Measurements from ENCODE around the gene SLC25A48.
"Not testable (repeated sequence)": the region's sequence is repeated elsewhere in the genome, so short reads cannot be mapped to it uniquely, and the experiment has no call there.

The SLC25A48 gene

DNA sequence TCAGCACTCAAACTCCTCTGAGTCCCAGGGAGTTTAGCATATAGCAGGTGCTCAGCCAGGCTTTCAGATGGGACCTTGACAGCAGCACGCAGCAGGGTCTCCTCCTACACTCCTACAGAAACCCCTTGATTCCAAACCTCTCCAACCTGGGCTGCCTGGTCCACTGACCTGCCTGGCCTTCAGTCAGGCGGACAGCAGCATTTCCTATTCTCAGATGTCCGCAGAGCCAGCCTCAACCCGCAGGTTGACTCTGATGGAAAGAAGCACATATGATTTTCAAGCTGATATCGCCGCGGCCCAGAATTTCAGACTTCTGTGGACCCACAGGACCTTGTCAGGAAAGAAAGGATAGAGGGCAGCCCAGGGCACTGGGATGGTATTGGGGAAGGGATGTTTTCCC is 5.3 kb upstream of the SLC25A48 start:
- FAIRE-seq (no peak), DNase-seq (ENCODE audit: insufficient read length, low spot score) (no peak)

- DNase-seq (ENCODE audit: insufficient read length, low spot score) (peak; percentile 53), FAIRE-seq (no peak)
Measured at GRCh38 chr5:135829681-135830383, 4.6 kb upstream of the SLC25A48 start.

DNA sequence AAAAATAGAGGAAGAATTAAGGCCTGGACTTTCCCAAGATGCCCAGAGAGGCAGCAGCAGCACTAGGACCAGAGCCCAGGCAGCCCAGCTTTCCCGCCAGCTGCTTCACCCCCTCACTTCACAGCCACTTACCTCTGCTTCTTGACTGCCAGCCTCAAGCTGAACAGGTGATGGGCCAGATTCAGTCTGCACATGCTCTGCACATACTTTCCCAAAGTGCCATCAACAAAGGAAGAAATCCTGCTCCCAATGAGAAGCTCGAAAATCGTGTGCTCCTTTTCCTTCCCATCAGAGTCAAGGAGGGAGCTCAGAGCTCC is 4.1 kb upstream of the SLC25A48 start:
- no peak for DNase-seq (ENCODE audit: insufficient read length, low spot score)
- FAIRE-seq: no peak

- DNase-seq (ENCODE audit: insufficient read length, low spot score) (no peak), FAIRE-seq (no peak)
Measured at GRCh38 chr5:135830876-135831275, 3.6 kb upstream of the SLC25A48 start.

GRCh38 chr5:135831439-135831838 is 3.0 kb upstream of the SLC25A48 start:
- DNase-seq (ENCODE audit: insufficient read length, low spot score): no peak
- no peak for FAIRE-seq

- no peak for FAIRE-seq
- DNase-seq (ENCODE audit: insufficient read length, low spot score): no peak
Measured at GRCh38 chr5:135831851-135832555, 2.5 kb upstream of the SLC25A48 start.

- no peak for FAIRE-seq
Measured at GRCh38 chr5:135832941-135833920, 1.2 kb upstream of the SLC25A48 start.

DNA sequence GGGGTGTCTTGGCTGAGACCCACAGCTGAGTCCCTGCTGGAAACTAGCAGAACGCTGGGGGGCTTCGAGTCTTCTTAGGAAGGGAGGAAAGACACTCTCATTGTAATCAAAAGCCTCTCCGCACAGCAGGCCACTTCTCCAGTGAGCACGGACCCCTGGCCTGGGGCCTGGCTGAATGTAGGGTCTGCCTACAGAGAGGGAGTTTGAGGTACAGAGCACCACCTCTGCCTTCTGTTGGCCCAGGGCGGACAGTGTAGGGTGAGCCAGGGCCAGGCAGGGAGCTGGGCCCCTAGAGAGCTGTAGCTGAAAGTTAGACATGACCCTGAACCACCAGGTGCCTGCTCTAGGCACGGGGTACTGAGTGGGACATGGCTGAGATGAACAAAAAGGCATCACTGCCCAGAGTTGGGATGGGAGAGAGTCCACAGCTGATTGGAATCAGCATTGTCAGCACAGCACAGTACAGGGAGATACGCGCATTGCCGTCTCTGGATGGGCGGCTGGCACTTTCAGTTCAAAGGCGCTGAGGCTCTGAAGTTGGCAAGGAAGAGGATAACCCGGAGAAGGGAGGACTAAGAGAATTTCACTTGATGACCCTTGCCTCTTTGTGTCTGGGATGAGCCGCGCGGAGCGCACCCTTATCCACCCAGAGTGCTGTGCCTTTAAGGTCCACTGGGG is 363 bp upstream of the SLC25A48 start:
- DNase-seq (ENCODE audit: insufficient read length, low spot score): no peak
- peak; percentile 77 for FAIRE-seq

More at GRCh38 chr5:135832941-135833920, 1.2 kb upstream of the SLC25A48 start:
- DNase-seq (ENCODE audit: insufficient read length, low spot score): no peak

GRCh38 chr5:135835766-135836165 is 1.3 kb downstream of the SLC25A48 start:
- DNase-seq (ENCODE audit: insufficient read length, low spot score) (no peak), FAIRE-seq (no peak)

DNA sequence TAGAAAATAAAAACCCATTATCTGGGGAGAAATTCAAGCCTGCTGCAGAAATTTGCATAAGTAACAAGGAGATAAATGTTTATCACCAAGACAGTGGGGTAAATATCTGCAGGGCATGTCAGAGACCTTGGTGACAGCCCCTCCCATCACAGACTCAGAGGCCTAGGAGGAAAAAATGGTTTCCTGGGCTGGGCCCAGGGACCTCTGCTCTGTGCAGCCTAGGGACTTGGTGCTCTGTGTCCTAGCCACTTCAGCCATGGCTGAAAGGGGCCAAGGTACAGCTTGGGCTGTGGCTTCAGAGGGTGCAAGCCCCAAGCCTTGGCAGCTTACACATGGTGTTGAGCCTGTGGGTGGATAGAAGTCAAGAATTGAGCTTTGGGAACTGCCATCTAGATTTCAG is 3.9 kb downstream of the SLC25A48 start:
- not testable (repeated sequence) for DNase-seq (ENCODE audit: insufficient read length, low spot score); FAIRE-seq

- no peak for DNase-seq (ENCODE audit: insufficient read length, low spot score)
- FAIRE-seq: no peak
Measured at GRCh38 chr5:135839566-135839965, 5.1 kb downstream of the SLC25A48 start.

DNA sequence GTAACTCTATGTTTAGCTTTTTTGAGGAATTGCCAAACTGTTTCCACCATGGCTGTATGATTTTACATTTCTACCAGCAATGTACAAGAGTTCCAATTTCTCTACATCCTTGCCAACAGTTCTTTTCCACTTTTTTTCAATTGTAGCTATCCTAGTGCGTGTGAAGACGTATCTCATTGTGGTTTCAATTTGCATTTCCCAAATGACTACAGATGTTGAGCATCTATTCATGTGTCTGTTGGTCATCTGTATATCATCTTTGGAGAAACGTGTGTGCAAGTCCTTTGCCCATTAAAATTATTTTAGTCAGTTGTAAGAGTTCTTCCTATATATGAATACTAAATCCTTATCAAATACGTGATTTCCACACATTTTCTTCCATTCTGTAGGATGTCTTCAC is 6.5 kb downstream of the SLC25A48 start:
- DNase-seq (ENCODE audit: insufficient read length, low spot score) (no peak), FAIRE-seq (no peak)

GRCh38 chr5:135842737-135843136 is 8.3 kb downstream of the SLC25A48 start:
- DNase-seq (ENCODE audit: insufficient read length, low spot score) (no peak), FAIRE-seq (no peak)

DNA sequence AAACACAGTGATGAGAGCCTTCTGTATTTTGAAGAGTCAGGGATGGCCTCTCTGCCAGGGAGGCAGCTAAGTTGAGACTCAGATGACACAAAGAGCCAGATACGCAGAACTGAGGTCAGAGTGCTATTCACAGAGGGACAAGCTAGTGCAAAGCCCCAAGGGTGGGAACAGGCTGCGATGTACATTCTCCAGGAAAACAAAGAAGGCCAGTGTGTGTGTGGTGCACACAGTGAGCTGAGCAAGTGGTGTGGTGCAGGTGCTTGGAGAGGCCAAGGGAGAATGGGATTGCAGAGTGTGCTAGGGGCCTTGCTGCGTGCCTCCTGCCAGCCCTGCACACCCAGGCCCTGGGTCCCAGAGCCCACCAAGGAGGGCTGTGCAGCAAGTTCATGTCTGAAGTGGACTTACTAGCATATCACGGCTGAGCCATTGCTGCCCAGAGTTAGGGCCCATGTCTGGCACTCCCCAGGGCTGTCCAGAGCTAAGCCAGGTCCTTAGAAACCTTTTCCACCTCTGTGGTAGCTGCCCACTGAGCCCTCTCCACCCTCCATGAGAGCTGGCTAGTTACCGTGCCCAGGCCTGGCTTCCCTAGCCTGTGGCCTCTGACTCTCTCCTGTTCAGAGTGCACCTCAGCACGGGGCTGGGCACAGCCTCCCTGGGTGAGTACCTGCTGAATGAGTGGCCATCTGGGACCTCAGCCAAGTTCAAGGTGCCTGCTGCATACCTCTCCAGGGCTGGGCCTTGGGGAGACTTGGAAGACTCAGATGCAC is 9.3 kb downstream of the SLC25A48 start:
- DNase-seq (ENCODE audit: insufficient read length, low spot score) (no peak), FAIRE-seq (no peak)

GRCh38 chr5:135846311-135846710 is 11.8 kb downstream of the SLC25A48 start:
- DNase-seq (ENCODE audit: insufficient read length, low spot score): no peak
- FAIRE-seq: no peak

GRCh38 chr5:135847976-135848375 is 13.5 kb downstream of the SLC25A48 start:
- FAIRE-seq (no peak), DNase-seq (ENCODE audit: insufficient read length, low spot score) (no peak)

DNA sequence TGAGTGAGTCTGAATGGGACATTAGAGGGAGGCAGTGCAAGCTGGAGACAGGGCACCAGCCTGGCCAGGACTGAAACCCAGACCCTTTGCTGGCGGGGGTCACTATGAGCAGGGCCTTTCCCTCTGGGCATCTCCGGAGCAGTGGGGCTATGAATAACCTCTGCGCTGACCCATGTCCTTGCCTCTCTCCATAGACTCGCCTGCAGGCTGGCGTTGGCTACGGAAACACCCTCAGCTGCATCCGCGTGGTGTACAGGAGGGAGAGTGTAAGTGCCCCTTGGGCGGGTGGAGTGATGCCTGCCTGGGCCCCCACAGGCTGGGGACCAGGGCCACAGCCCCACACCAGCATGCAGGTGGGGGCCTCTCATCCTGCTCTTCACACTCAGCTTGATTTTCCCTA is 15.8 kb downstream of the SLC25A48 start:
- FAIRE-seq (no peak), DNase-seq (ENCODE audit: insufficient read length, low spot score) (no peak)

GRCh38 chr5:135850671-135851070 is 16.2 kb downstream of the SLC25A48 start:
- DNase-seq (ENCODE audit: insufficient read length, low spot score) (no peak), FAIRE-seq (no peak)

DNA sequence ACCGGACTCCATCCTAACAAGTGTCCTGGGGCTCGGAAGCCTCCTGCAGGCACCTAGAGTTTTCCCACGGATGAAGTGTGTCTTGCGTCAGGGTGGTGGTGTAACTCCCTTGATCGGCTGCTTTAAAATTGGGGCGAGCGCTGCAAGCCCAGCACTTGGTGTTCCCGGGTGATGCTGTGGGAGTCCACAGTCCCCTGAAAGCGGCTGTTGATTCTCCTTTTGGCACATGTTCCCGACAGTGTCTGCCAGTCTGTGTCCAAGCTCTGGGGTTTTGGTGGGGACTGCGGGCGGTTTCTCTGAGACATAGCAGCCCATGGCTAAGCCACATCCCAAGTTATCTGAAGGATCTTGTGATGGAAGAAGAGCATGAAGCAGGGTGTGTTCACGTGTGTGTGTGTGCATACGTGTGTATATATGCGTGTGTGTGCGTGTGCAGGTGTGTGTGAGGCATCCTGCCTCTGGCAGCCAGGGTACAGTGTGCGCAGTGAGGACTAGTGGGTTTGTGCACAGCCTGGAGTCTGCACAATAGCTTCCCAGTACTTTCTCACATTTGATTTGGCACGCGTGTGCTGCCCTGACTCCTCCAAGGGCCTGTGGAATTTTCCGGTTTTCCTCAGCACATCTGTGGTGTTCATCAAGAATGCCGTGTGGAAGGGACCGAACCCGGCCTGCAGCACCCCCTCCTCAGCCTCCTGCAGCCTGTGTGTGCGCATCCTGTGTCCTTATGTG is 16.9 kb downstream of the SLC25A48 start:
- DNase-seq (ENCODE audit: insufficient read length, low spot score) (no peak), FAIRE-seq (no peak)
